ENCODE data around the gene ANKS6. TPM values are rescaled to one million over a fixed set of nuclear protein-coding genes. Genes with fewer than 3 reads are reported as not detected.

The ANKS6 gene
- total and polyA plus RNA-seq, 8 donors: 10.7 to 75.0 (median 19.5) TPM

GRCh38 chr9:98708103-98708932 is 88.0 kb downstream of the ANKS6 start:
- DNase-seq: no peak

GRCh38 chr9:98707166-98708102 is 88.9 kb downstream of the ANKS6 start:
- Histone ChIP-seq H3K9me3 (no peaks in the 10 kb centered on the region), H3K4me1 (peaks cover 17 to 30% (median 24%) of the 10 kb centered on the region in 4 donors), H3K27ac (no peak overlapping the region), H3K4me3 (peak overlapping the region; percentile 5 to 27 (median 12)), H3K36me3 (no peaks in the 10 kb centered on the region), H3K27me3 (peaks cover 26 to 97% (median 64%) of the 10 kb centered on the region in 3 donors)
- intact Hi-C loops (cut with DNase I; ENCODE audit: low total_unique reads): no loop called here
- peak; percentile 29 to 88 for DNase-seq
- WGBS, 5 donors: 2 to 7% (median 4%) methylated on average over 39 to 79 of the region's 79 CpGs
- TF ChIP-seq CTCF (IDR thresholded peaks at IDR 0.05) (peak in 1 of 7 experiments; percentile 16), EP300 (IDR thresholded peaks at IDR 0.05) (no peak)

More at GRCh38 chr9:98708103-98708932, 88.0 kb downstream of the ANKS6 start:
- Histone ChIP-seq H3K9me3 (no peaks in the 10 kb centered on the region), H3K27ac (no peak overlapping the region), H3K27me3 (peaks cover 26 to 94% (median 64%) of the 10 kb centered on the region in 3 donors), H3K4me1 (peaks cover 17 to 30% (median 24%) of the 10 kb centered on the region in 4 donors), H3K4me3 (peak overlapping the region; percentile 39 to 52 (median 43)), H3K36me3 (no peaks in the 10 kb centered on the region)
- intact Hi-C loops (cut with DNase I; ENCODE audit: low total_unique reads): no loop called here
- no peak for TF ChIP-seq POLR2A (IDR thresholded peaks at IDR 0.05)
- no peak for TF ChIP-seq POLR2AphosphoS5 (IDR thresholded peaks at IDR 0.05)
- no peak for TF ChIP-seq EP300 (IDR thresholded peaks at IDR 0.05)
- no peak for TF ChIP-seq CTCF (IDR thresholded peaks at IDR 0.05)
- WGBS, 5 donors: 3 to 12% (median 5%) methylated on average over 23 to 89 of the region's 89 CpGs

- Histone ChIP-seq H3K27me3 (peaks cover 26 to 97% (median 67%) of the 10 kb centered on the region in 3 donors), H3K4me1 (peaks cover 17 to 30% (median 24%) of the 10 kb centered on the region in 4 donors)
- 8 to 20% (median 9%) methylated on average over 15 of the region's 15 CpGs for WGBS, 5 donors
Observed at GRCh38 chr9:98706651-98707165, 89.6 kb downstream of the ANKS6 start.

More at GRCh38 chr9:98706651-98707165, 89.6 kb downstream of the ANKS6 start:
- Histone ChIP-seq H3K4me3 (peak overlapping the region in 1 of 4 donors; percentile 16), H3K27ac (no peak overlapping the region), H3K9me3 (no peaks in the 10 kb centered on the region), H3K36me3 (no peaks in the 10 kb centered on the region)
- intact Hi-C loops (cut with DNase I; ENCODE audit: low total_unique reads): no loop called here
- TF ChIP-seq CTCF (IDR thresholded peaks at IDR 0.05) (no peak), EP300 (IDR thresholded peaks at IDR 0.05) (no peak), POLR2A (IDR thresholded peaks at IDR 0.05) (no peak), POLR2AphosphoS5 (IDR thresholded peaks at IDR 0.05) (no peak)
- DNase-seq: peak in 1 of 2 donors; percentile 28

All from stomach (tissue), 9 donors.